ENCODE results near the gene ASTN2.

DNA sequence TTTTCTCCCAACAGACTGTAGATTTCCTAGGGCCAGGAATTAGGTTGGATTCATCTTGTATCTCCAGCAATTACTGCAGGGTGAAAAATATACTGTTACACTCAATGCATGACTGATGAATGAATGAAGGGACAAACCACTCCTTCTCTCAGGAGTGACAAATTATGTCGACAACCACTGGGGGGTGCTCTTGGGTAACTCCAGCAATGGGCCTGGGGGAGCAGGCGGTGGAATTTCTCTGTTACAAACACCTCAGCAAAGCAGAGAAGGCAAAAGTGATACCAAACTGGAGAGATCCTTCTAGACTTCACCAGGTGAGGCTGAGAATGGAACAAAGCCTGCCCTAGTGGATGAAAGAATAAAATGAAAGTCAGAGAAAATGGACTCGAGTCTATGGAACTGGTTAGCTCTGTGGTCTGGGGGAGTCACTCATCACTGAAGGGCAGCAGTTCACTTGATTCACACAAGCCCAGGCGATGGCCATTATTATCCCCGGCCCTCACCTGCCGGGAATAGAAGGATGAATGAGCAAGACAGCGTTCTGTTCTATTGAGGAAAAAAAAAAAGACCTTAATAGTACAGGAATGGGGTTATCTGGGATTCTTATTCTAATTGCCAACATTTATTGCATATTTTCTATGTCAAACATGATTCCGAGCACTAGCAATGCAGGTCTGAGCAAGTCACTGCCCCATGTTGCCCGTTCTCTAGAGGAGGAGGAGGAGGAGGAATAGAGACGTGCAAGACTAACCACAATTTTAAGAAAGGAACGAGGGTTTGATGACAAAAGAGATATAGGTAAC, 341.1 kb downstream of the ASTN2 start:
- TF ChIP-seq, protein P1, sequence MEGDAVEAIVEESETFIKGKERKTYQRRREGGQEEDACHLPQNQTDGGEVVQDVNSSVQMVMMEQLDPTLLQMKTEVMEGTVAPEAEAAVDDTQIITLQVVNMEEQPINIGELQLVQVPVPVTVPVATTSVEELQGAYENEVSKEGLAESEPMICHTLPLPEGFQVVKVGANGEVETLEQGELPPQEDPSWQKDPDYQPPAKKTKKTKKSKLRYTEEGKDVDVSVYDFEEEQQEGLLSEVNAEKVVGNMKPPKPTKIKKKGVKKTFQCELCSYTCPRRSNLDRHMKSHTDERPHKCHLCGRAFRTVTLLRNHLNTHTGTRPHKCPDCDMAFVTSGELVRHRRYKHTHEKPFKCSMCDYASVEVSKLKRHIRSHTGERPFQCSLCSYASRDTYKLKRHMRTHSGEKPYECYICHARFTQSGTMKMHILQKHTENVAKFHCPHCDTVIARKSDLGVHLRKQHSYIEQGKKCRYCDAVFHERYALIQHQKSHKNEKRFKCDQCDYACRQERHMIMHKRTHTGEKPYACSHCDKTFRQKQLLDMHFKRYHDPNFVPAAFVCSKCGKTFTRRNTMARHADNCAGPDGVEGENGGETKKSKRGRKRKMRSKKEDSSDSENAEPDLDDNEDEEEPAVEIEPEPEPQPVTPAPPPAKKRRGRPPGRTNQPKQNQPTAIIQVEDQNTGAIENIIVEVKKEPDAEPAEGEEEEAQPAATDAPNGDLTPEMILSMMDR (IDR thresholded peaks at IDR 0.05): no peak
- no peak for TF ChIP-seq POLR2A (IDR thresholded peaks at IDR 0.05)

Measured in lower leg skin (tissue), 3 donors.